ENCODE data around the gene FZD10.

DNA sequence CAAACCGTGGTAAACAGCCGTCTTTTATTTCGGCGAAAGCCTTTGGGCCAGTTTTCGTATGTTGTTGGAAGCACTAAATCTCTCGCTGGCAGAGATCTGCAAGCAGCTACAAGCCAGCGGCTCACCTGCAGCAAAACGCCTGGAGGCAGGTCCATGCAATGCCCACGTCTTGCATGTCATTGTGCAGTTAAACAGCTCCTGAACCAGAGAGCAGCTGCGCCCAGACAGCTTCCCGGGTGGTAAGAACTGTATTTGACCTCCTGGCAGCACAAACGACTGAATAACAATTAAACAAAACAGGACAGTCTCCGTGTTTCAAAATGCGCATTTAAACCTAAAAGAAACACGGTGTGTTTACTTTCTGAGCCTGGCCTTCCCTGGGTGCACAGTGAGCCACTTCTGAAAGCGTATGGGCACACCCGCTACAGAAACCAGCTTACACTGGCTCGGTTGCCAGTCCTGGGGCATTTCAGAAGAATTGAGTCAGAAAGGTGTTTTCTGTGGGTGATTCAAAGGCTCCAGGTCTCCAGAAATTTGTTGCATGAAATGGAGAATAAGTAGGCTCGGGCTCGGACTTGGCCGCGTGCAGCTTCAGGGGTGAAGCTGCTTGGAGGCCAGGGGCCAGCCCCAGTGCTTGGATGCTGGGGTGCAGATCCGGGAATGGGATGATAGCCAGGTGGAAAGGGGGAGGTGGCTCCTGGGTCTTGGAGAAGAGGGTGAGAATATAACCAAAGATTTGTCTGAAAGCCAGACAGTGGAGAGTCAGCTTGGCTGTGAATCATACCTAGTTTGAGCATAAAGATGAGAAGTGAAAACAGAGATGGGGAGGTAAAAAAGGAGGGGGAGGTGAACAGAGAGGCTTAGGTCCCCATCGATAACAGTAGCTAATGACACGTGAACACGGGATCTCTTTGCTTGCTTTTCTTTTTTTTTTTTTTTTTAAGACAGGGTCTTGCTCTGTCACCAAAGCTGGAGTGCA lies 24.9 kb upstream of the FZD10 start:
- TF ChIP-seq, protein P1, sequence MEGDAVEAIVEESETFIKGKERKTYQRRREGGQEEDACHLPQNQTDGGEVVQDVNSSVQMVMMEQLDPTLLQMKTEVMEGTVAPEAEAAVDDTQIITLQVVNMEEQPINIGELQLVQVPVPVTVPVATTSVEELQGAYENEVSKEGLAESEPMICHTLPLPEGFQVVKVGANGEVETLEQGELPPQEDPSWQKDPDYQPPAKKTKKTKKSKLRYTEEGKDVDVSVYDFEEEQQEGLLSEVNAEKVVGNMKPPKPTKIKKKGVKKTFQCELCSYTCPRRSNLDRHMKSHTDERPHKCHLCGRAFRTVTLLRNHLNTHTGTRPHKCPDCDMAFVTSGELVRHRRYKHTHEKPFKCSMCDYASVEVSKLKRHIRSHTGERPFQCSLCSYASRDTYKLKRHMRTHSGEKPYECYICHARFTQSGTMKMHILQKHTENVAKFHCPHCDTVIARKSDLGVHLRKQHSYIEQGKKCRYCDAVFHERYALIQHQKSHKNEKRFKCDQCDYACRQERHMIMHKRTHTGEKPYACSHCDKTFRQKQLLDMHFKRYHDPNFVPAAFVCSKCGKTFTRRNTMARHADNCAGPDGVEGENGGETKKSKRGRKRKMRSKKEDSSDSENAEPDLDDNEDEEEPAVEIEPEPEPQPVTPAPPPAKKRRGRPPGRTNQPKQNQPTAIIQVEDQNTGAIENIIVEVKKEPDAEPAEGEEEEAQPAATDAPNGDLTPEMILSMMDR (IDR thresholded peaks at IDR 0.05): no peak
- TF ChIP-seq, protein P2, sequence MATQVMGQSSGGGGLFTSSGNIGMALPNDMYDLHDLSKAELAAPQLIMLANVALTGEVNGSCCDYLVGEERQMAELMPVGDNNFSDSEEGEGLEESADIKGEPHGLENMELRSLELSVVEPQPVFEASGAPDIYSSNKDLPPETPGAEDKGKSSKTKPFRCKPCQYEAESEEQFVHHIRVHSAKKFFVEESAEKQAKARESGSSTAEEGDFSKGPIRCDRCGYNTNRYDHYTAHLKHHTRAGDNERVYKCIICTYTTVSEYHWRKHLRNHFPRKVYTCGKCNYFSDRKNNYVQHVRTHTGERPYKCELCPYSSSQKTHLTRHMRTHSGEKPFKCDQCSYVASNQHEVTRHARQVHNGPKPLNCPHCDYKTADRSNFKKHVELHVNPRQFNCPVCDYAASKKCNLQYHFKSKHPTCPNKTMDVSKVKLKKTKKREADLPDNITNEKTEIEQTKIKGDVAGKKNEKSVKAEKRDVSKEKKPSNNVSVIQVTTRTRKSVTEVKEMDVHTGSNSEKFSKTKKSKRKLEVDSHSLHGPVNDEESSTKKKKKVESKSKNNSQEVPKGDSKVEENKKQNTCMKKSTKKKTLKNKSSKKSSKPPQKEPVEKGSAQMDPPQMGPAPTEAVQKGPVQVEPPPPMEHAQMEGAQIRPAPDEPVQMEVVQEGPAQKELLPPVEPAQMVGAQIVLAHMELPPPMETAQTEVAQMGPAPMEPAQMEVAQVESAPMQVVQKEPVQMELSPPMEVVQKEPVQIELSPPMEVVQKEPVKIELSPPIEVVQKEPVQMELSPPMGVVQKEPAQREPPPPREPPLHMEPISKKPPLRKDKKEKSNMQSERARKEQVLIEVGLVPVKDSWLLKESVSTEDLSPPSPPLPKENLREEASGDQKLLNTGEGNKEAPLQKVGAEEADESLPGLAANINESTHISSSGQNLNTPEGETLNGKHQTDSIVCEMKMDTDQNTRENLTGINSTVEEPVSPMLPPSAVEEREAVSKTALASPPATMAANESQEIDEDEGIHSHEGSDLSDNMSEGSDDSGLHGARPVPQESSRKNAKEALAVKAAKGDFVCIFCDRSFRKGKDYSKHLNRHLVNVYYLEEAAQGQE (IDR thresholded peaks at IDR 0.05; ENCODE audit: insufficient read depth in 1 of 2, low read depth in 2 of 2, low read length in 1 of 2): no peak
